CD4-positive, alpha-beta T cell treated with Interferon gamma for 1 hour (primary cell): ENCODE measurements around the gene CRADD.
"Not testable (repeated sequence)": the region's sequence is repeated elsewhere in the genome, so short reads cannot be mapped to it uniquely, and the experiment has no call there.

Experiments used
- DNase-seq: peaks from one replicate; pipeline ENCODE4 v3.0.0-alpha.2; 2020

Gene CRADD

GRCh38 chr12:93677195-93678064 lies at the start of gene CRADD:
Gene CRADD (plus strand): TSS chr12:93677375.
- peak; percentile 94 for DNase-seq

- DNase-seq: no peak
Measured at GRCh38 chr12:93632383-93632782, 44.8 kb upstream of the CRADD start.

GRCh38 chr12:93634416-93634815 lies 42.8 kb upstream of the CRADD start:
- no peak for DNase-seq

- DNase-seq: no peak
Measured at GRCh38 chr12:93636708-93637107, 40.5 kb upstream of the CRADD start.

GRCh38 chr12:93638095-93638494 lies 39.1 kb upstream of the CRADD start:
- DNase-seq: no peak

GRCh38 chr12:93638954-93639353 lies 38.2 kb upstream of the CRADD start:
- no peak for DNase-seq

GRCh38 chr12:93639406-93639805 lies 37.8 kb upstream of the CRADD start:
- no peak for DNase-seq

GRCh38 chr12:93641380-93641779 lies 35.8 kb upstream of the CRADD start:
- not testable (repeated sequence) for DNase-seq

GRCh38 chr12:93642751-93643150 lies 34.4 kb upstream of the CRADD start:
- no peak for DNase-seq

- DNase-seq: no peak
Measured at GRCh38 chr12:93645702-93646101, 31.5 kb upstream of the CRADD start.

GRCh38 chr12:93650626-93651025 lies 26.5 kb upstream of the CRADD start:
- no peak for DNase-seq

- DNase-seq: no peak
Measured at GRCh38 chr12:93653079-93653478, 24.1 kb upstream of the CRADD start.

GRCh38 chr12:93653712-93654111 lies 23.5 kb upstream of the CRADD start:
- no peak for DNase-seq

- no peak for DNase-seq
Measured at GRCh38 chr12:93654421-93654820, 22.8 kb upstream of the CRADD start.

- no peak for DNase-seq
Measured at GRCh38 chr12:93657071-93657470, 20.1 kb upstream of the CRADD start.

GRCh38 chr12:93661021-93661420 lies 16.2 kb upstream of the CRADD start:
- DNase-seq: no peak

- DNase-seq: no peak
Measured at GRCh38 chr12:93663006-93663728, 14.0 kb upstream of the CRADD start.

GRCh38 chr12:93663729-93664084 lies 13.5 kb upstream of the CRADD start:
- DNase-seq: no peak

- no peak for DNase-seq
Measured at GRCh38 chr12:93664573-93665138, 12.5 kb upstream of the CRADD start.

- no peak for DNase-seq
Measured at GRCh38 chr12:93667672-93668071, 9.5 kb upstream of the CRADD start.

- DNase-seq: no peak
Measured at GRCh38 chr12:93668919-93669418, 8.2 kb upstream of the CRADD start.

- DNase-seq: no peak
Measured at GRCh38 chr12:93669452-93669851, 7.7 kb upstream of the CRADD start.

- DNase-seq: no peak
Measured at GRCh38 chr12:93670104-93670503, 7.1 kb upstream of the CRADD start.

GRCh38 chr12:93671044-93671443 lies 6.1 kb upstream of the CRADD start:
- no peak for DNase-seq
